Measurements from ENCODE around the gene BICD1. TPM values are rescaled to one million over a fixed set of nuclear protein-coding genes. Genes with fewer than 3 reads are reported as not detected.

Gene BICD1
- total RNA-seq, 1 donor from 2014 or later, result 49.5 TPM

GRCh38 chr12:32170437-32170998 is 63.9 kb downstream of the BICD1 start:
- Mint-ChIP-seq H3K4me3 (no peak overlapping the region), H3K36me3 (ENCODE audit: low read depth) (peaks cover 2% of the 10 kb centered on the region), H3K9me3 (no peaks in the 10 kb centered on the region), H3K27me3 (ENCODE audit: low read depth) (no peaks in the 10 kb centered on the region), H3K27ac (ENCODE audit: unreplicated experiment) (no peak overlapping the region), H3K4me1 (no peaks in the 10 kb centered on the region)
- DNase-seq (ENCODE audit: low read depth, low spot score), result no peak
- TF ChIP-seq CTCF (conservative IDR thresholded peaks at IDR 0.05), result no peak

- peaks cover 2% of the 10 kb centered on the region for H3K36me3 Mint-ChIP-seq (ENCODE audit: low read depth)
- H3K9me3 Mint-ChIP-seq, result no peaks in the 10 kb centered on the region
- H3K4me1 Mint-ChIP-seq, result no peaks in the 10 kb centered on the region
- peak overlapping the region; percentile 50 for H3K27ac Mint-ChIP-seq (ENCODE audit: unreplicated experiment)
- no peaks in the 10 kb centered on the region for H3K27me3 Mint-ChIP-seq (ENCODE audit: low read depth)
- TF ChIP-seq CTCF (conservative IDR thresholded peaks at IDR 0.05), result no peak
- H3K4me3 Mint-ChIP-seq, result no peak overlapping the region
- no peak for DNase-seq (ENCODE audit: low read depth, low spot score)
Measured at GRCh38 chr12:32171211-32171610, 64.6 kb downstream of the BICD1 start.

GRCh38 chr12:32176606-32177005 is 70.0 kb downstream of the BICD1 start:
- Mint-ChIP-seq H3K4me3 (no peak overlapping the region), H3K36me3 (ENCODE audit: low read depth) (peaks cover 2% of the 10 kb centered on the region), H3K9me3 (no peaks in the 10 kb centered on the region), H3K27ac (ENCODE audit: unreplicated experiment) (no peak overlapping the region), H3K4me1 (peaks cover 8% of the 10 kb centered on the region), H3K27me3 (ENCODE audit: low read depth) (no peaks in the 10 kb centered on the region)
- DNase-seq (ENCODE audit: low read depth, low spot score), result no peak
- no peak for TF ChIP-seq CTCF (conservative IDR thresholded peaks at IDR 0.05)

GRCh38 chr12:32178341-32179010 is 71.8 kb downstream of the BICD1 start:
- Mint-ChIP-seq H3K9me3 (no peaks in the 10 kb centered on the region), H3K27ac (ENCODE audit: unreplicated experiment) (peak overlapping the region; percentile 43), H3K4me3 (no peak overlapping the region), H3K36me3 (ENCODE audit: low read depth) (peaks cover 2% of the 10 kb centered on the region), H3K27me3 (ENCODE audit: low read depth) (no peaks in the 10 kb centered on the region), H3K4me1 (peaks cover 8% of the 10 kb centered on the region)
- no peak for DNase-seq (ENCODE audit: low read depth, low spot score)
- TF ChIP-seq CTCF (conservative IDR thresholded peaks at IDR 0.05), result no peak

GRCh38 chr12:32179011-32179395 is 72.4 kb downstream of the BICD1 start:
- no peaks in the 10 kb centered on the region for H3K27me3 Mint-ChIP-seq (ENCODE audit: low read depth)

More at GRCh38 chr12:32179011-32179395, 72.4 kb downstream of the BICD1 start:
- Mint-ChIP-seq H3K4me1 (peaks cover 8% of the 10 kb centered on the region), H3K27ac (ENCODE audit: unreplicated experiment) (no peak overlapping the region), H3K36me3 (ENCODE audit: low read depth) (peaks cover 2% of the 10 kb centered on the region), H3K9me3 (no peaks in the 10 kb centered on the region), H3K4me3 (no peak overlapping the region)
- no peak for TF ChIP-seq CTCF (conservative IDR thresholded peaks at IDR 0.05)
- DNase-seq (ENCODE audit: low read depth, low spot score), result no peak
